Astrocyte (in vitro differentiated cells and primary cell): ENCODE data around the gene TMEM63B.

Experiments
- CTCF ChIP-seq: IDR thresholded peaks from 2 replicates; pipeline ENCODE4 v1.5.1; 2011; ENCODE audit warnings: low read depth, mild to moderate bottlenecking, inconsistent platforms, low read length, moderate library complexity; ENCODE audit not compliant: insufficient read depth
- EZH2 ChIP-seq: IDR thresholded peaks from 2 replicates; pipeline ENCODE4 v1.6.1; 2012; ENCODE audit warnings: mild to moderate bottlenecking, low read length, inconsistent platforms; ENCODE audit not compliant: insufficient read depth

GRCh38 chr6:44128020-44128917, 915 bp downstream of the TMEM63B start:
- TF ChIP-seq CTCF (no peak), EZH2 (no peak)
